ENCODE results near the gene ACSBG1.
"Not testable (repeated sequence)": the region's sequence is repeated elsewhere in the genome, so short reads cannot be mapped to it uniquely, and the experiment has no call there.

ACSBG1 gene

DNA sequence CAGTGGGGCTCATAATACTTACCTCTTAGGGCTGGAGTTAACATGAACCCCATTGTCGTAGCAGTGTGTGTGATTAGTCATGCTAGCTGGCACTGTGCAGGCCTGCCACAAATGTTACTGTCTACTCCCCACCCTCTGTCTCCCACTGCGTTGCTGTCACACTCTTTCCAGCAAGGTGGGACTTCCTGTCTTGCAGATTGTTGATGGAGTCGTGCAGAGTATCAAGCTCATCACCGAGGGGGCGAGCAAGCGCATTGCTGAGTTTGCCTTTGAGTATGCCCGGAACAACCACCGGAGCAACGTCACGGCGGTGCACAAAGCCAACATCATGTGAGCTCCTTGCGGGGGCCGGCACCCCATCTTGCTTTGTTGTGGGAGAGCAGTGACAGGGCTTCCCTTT, 72.3 kb downstream of the ACSBG1 start:
- no peak for DNase-seq

- no peak for DNase-seq
Observed at GRCh38 chr15:78159395-78159794, 75.0 kb downstream of the ACSBG1 start.

GRCh38 chr15:78157203-78157602, 77.2 kb downstream of the ACSBG1 start:
- no peak for DNase-seq

DNA sequence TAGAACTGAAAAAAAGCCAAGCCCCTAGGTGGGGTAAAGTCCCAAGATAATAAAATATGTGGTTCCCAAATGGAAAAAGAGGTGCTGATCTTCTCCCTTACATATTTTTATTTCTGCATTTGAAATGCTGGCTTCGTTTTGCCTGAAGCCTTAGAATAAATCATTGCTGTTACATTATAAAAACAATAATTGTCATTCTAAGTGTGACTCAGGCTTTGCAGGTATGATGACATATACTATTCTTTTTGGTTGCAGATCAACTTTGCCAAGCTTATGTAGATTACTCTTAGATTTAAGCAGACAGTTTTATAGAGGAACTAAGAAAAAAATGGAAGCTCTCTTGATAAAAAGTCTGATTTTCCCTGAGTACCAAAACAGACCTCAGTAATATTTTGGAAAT, 77.7 kb downstream of the ACSBG1 start:
- no peak for DNase-seq

DNA sequence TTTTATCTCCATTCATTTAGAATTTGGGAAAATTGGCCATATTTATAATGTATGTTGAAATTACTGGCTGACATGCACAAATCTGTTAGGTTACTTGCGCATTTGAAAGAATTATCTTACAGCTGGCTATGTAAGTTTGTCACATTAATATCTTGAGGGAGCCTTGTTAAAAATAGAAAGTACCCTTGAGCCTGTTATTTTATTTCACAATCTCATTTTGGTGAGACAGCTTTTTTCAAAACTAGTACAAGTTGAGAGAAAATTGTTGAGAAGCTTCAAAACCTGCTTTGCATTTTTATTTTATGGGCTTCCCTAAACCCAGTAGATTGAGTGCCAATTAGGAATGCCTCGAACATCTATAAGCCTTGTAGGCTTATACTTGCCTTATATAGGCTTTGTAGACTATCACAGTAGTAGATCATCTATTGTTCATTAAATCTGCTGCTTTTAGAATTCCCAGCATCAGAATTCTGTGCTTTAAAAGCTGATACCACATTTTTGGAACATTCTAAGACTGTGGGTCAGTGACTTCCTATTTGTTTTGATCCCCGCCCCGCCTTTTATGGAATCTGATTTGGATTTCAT, 78.9 kb downstream of the ACSBG1 start:
- DNase-seq = no peak

DNA sequence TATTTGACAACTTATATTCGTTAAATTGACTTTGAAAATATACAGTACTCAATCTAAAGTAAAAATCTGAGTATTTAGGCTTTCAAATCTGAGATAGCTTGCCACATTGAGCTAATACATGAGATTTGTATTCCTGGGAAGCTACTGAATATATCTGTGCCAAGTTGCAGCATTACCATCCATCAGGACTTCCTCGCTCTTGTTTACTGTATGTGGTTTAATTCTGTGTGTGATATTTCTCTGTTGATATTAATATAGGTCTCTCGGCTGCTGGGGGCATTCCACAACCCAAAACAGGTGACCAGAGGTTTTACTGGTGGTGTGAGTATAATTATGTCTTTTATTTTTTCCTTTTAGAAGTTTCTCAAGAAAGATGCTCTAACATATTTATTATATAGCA, 79.4 kb downstream of the ACSBG1 start:
- no peak for DNase-seq

DNA sequence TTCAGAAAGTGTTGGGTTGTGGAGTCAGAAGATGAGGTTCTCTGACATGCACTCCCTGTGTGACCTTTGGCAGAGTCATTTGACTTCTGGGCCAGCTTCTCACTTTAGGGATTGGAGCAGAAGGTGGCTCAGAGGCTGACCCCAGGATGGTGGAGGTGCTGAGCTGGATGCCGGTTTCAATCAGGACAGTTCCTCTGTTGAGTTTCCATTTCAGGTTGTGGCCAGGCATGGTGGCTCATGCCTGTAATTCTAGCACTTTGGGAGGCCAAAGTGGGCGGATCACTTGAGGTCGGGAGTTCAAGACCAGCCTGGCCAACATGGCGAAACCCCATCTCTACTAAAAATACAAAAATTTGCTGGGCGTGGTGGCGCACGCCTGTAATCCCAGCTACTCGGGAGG, 83.3 kb downstream of the ACSBG1 start:
- not testable (repeated sequence) for DNase-seq

- DNase-seq = no peak
Observed at GRCh38 chr15:78149805-78150751, 84.3 kb downstream of the ACSBG1 start.

DNA sequence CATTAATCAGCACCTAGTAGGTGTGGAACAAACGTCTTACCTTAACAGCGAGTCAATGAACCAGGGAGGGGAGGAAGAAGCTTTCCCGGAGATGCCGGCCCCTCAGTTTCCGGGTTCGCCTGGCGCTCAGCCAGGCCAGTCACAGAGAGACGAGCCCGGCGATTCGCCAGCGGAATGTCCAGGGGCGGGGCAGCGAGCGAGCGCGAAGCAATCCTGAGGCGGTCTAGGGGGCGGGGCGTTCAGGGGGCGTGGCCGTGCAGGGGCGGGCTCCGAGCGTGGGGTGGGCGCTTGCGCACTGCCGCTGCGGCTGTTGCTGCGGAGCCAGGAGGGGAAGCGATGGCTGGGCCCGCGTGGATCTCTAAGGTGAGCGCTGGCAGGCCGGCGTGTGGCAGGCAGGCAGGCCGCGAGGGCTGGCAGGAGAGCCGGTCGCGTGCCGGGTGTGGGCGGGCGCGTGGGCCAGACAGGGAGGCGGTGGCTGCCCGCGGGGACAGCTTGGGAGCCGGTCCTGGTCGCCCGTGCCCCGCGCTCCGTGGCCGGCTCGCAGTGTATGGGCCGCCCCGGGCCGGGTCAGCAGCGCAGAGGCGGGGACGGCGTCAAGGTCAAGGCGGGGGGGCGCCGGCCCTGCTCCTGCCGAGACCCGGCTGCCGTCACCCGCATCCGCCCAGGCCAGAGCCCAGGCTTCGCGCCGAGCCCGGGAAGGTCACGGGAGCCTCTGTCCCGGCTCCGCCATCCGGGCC, 85.1 kb downstream of the ACSBG1 start, which contains the start of gene IDH3A:
IDH3A (plus strand) TSS at position 295 of the 737 bp plus-strand sequence; CDS start at position 337, 42 bp downstream.
- DNase-seq = peak; percentile 87

- no peak for DNase-seq
Observed at GRCh38 chr15:78148392-78149067, 85.8 kb downstream of the ACSBG1 start.

GRCh38 chr15:78147566-78147965, 86.8 kb downstream of the ACSBG1 start:
- no peak for DNase-seq

DNA sequence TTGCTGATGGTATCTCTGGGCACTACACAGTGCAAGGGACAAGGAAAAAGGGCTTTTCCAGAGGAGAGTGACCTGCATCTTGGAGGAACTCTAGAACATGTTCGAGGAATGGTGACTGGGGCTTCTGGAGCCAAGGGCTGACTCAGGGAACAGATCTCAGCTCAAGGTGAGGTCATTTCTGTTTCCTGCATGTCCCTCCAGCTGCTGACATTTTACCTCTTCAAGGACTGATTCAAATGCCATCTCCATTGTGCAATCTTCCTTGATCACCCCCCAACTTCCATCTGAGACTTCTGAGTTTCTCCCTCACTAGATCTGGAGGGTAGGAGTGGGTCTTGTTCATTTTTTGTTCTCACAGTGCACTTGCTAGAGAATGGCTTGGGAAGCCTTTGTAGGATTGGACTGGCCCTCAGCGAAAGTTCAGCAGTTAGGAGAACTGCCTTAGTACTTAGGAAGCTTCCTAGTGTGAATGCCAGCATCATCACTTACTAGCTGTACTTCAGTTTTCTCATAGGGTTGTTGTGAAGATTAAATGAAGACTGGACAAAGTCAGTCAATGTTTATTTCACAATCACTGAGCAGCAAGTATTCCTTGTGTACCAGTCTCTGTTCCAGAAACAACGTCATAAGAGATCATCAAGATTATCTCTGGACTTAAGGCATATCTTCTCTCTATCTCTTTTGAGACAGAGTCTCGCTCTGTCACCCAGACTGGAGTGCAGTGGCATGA, 87.8 kb downstream of the ACSBG1 start:
- DNase-seq = no peak

DNA sequence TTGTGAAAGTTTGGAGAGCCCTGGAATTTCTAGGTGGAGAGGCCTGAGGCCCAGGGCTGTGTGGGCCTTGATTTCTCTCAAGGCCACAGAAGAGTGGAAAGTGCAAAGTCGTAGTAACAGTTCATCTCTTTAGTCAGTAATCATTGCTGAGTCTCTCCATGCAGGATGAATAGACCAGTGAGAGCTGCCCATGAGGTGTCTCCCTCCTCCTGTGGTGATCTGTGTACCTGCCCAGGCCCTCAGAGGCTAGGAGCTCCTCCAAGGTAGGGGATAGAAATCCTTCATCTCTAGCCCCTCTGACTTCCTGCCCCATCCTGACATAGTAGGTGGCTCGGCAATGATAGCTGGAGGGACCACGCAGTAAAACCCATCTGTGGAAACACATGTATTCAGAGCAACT, 92.0 kb downstream of the ACSBG1 start:
- DNase-seq = no peak

- DNase-seq = no peak
Observed at GRCh38 chr15:78140292-78140691, 94.1 kb downstream of the ACSBG1 start.

GRCh38 chr15:78139578-78139977, 94.8 kb downstream of the ACSBG1 start:
- no peak for DNase-seq

DNA sequence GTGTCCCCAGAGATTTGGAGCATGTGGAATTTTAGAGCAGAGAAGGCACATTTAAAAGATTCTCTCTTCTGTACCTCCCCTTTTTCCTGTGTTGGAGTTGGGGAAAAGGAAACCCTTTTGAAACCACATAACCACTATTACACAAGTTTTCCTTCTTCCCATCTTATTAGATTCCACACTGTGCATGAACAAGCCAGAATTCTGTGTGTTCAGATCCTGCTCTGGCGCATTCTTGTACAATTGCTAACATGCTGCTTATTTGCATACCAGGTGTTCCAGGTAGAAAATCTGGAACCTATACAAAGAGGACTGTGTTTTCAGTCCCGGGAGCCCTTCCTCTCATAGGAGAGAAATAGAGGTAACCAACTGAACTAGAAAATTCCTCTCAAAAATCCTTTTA, 100.6 kb downstream of the ACSBG1 start:
- no peak for DNase-seq

GRCh38 chr15:78131295-78132061, 102.9 kb downstream of the ACSBG1 start, which contains the start of gene CIB2:
TSS of gene CIB2 (minus strand) at chr15:78131445. CDS start at chr15:78131215, 230 bp downstream.
- peak; percentile 19 for DNase-seq

GRCh38 chr15:78130466-78131294, 103.7 kb downstream of the ACSBG1 start:
- DNase-seq = no peak

GRCh38 chr15:78129751-78130287, 104.5 kb downstream of the ACSBG1 start:
- no peak for DNase-seq

All from NCI-H1694 (cell line).